Measurements from ENCODE around the gene PSMC3IP. TPM values are rescaled to one million over a fixed set of nuclear protein-coding genes. Genes with fewer than 3 reads are reported as not detected.

The PSMC3IP gene
- polyA plus RNA-seq, 3 donors: 1.2 TPM; not detected in 2

DNA sequence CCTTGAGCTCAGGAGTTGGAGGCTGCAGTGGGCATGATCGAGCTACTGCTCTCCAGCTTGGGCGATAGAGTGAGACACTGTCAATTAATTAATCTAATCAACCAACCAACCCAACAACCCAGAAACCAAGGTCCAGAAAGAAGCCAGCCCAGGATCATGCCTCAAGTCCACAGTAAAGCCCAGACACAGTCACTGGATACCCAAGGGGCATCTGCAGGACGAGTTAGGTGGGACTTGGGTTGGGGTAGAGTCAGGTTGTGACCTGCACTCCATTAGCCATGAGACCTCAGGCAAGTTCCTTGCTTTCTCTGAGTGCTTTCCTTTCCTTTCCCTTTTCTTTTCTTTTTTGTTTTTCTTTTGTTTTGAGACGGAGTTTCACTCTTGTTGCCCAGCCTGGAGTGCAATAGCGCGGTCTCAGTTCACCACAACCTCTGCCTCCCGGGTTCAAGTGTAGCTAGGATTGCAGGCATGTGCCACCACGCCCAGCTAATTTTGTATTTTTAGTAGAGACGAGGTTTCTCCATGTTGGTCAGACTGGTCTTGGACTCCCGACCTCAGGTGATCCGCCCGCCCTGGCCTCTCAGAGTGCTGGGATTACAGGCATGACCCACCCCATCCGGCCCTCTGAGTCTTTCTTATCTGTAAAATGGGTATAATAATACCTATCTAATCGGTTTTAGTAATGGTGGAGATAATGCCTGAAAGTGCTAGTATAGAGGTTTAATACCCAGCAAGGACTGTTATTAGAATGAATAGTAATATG is 28.4 kb downstream of the PSMC3IP start:
- 90% methylated on average over 2 of the region's 14 CpGs for WGBS (ENCODE audit: insufficient coverage)
- Mint-ChIP-seq H3K27me3 (ENCODE audit: low read depth in 3 of 3) (peaks cover 22 to 31% (median 26%) of the 10 kb centered on the region in 3 donors), H3K4me1 (peaks cover 25% of the 10 kb centered on the region), H3K36me3 (peaks cover 17 to 33% of the 10 kb centered on the region in 2 donors), H3K4me3 (peak overlapping the region in 1 of 2 donors; percentile 65), H3K27ac (no peak overlapping the region), H3K9me3 (peaks cover 0 to 4% (median 0%) of the 10 kb centered on the region in 7 donors)
- Histone ChIP-seq H3K27ac (ENCODE audit: low read depth in 1 of 2, low read length in 2 of 2) (no peak overlapping the region), H3K4me2 (replicated peaks; ENCODE audit: extremely low read depth, low read length, poor library complexity, severe bottlenecking) (no peak overlapping the region), H3K36me3 (replicated peaks in 1 of 2; ENCODE audit: control insufficient read depth in 1 of 2, insufficient read depth in 2 of 2, low read length in 2 of 2) (peaks cover 3 to 5% of the 10 kb centered on the region in 2 donors), H3K9me3 (replicated peaks in 1 of 2; ENCODE audit: control insufficient read depth in 1 of 2, insufficient read depth in 1 of 2, low read length in 2 of 2) (no peaks in the 10 kb centered on the region), H3K9ac (ENCODE audit: insufficient read depth, low read length, poor library complexity, severe bottlenecking) (no peak overlapping the region), H3K27me3 (ENCODE audit: control insufficient read depth in 2 of 2, insufficient read depth in 2 of 2, low read length in 2 of 2) (peaks cover 11 to 20% of the 10 kb centered on the region in 2 donors), H3K4me1 (ENCODE audit: control insufficient read depth in 1 of 2, insufficient read depth in 2 of 2, low read length in 2 of 2) (peaks cover 15 to 19% of the 10 kb centered on the region in 2 donors), H2AFZ (ENCODE audit: insufficient read depth, low read depth, low read length, poor library complexity, severe bottlenecking) (no peak overlapping the region), H3K79me2 (ENCODE audit: insufficient read depth, low read length) (peaks cover 6% of the 10 kb centered on the region), H4K20me1 (ENCODE audit: insufficient read depth, low read length) (peaks cover 27% of the 10 kb centered on the region), H3K4me3 (replicated peaks in 1 of 3; ENCODE audit: low read depth in 2 of 3, low read length in 3 of 3) (no peak overlapping the region)
- intact Hi-C loops (cut with micrococcal nuclease): no loop called here
- TF ChIP-seq, protein P1, sequence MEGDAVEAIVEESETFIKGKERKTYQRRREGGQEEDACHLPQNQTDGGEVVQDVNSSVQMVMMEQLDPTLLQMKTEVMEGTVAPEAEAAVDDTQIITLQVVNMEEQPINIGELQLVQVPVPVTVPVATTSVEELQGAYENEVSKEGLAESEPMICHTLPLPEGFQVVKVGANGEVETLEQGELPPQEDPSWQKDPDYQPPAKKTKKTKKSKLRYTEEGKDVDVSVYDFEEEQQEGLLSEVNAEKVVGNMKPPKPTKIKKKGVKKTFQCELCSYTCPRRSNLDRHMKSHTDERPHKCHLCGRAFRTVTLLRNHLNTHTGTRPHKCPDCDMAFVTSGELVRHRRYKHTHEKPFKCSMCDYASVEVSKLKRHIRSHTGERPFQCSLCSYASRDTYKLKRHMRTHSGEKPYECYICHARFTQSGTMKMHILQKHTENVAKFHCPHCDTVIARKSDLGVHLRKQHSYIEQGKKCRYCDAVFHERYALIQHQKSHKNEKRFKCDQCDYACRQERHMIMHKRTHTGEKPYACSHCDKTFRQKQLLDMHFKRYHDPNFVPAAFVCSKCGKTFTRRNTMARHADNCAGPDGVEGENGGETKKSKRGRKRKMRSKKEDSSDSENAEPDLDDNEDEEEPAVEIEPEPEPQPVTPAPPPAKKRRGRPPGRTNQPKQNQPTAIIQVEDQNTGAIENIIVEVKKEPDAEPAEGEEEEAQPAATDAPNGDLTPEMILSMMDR (IDR thresholded peaks at IDR 0.05): no peak
- DNase-seq: no peak

DNA sequence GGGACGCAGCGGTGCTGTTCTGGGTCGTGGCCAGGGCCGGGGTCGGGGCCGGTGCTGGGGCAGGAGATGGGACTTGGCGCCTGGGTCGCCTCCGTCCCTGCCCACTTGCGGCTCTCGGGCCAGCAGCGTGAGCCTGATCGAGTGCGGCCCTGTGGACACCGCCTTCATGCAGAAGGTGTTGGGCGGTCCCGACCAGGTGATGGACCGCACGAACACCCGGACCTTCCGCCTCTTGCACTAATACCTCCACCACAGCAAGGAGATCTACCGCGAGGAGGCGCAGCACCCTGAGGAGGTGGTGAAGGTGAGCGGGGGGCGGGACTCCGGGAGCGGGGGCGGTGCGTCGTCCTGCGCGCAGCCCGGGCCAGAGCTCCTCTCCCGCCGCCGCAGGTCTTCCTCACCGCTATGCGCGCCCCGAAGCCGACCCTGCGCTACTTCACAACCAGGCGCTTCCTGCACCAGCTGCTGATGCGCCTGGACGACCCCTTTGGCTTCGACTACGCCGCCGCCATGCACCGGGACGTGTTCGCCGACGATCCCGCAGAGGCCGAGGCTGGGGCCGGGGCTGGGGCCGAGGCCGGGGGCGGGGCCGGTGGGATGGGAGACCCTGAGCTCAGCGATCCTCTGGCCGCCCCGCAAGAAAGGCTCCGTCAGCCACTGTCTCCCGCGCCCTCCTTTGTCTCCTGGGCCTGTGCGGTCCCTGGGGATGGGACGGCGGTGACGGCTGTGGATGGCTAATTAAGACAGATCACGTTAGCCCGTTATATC is 29.3 kb downstream of the PSMC3IP start:
- Mint-ChIP-seq H3K4me3 (peak overlapping the region in 1 of 2 donors; percentile 69), H3K27me3 (ENCODE audit: low read depth in 3 of 3) (peaks cover 22 to 31% (median 26%) of the 10 kb centered on the region in 3 donors), H3K36me3 (peaks cover 26 to 42% of the 10 kb centered on the region in 2 donors), H3K4me1 (peaks cover 19% of the 10 kb centered on the region), H3K9me3 (peaks cover 0 to 4% (median 0%) of the 10 kb centered on the region in 7 donors), H3K27ac (no peak overlapping the region)
- TF ChIP-seq, protein P1 (IDR thresholded peaks at IDR 0.05): no peak
- no peak overlapping the region for H2AFZ ChIP-seq (ENCODE audit: insufficient read depth, low read depth, low read length, poor library complexity, severe bottlenecking)
- no peaks in the 10 kb centered on the region for H3K79me2 ChIP-seq (ENCODE audit: insufficient read depth, low read length)
- peak overlapping the region; percentile 40 for H3K4me2 ChIP-seq (replicated peaks; ENCODE audit: extremely low read depth, low read length, poor library complexity, severe bottlenecking)
- 21% methylated on average over 59 of the region's 74 CpGs for WGBS (ENCODE audit: insufficient coverage)
- peak overlapping the region; percentile 4 for H3K9ac ChIP-seq (ENCODE audit: insufficient read depth, low read length, poor library complexity, severe bottlenecking)
- intact Hi-C loops (cut with micrococcal nuclease): no loop called here
- peaks cover 11 to 20% of the 10 kb centered on the region in 2 donors for H3K27me3 ChIP-seq (ENCODE audit: control insufficient read depth in 2 of 2, insufficient read depth in 2 of 2, low read length in 2 of 2)
- H3K4me1 ChIP-seq (ENCODE audit: control insufficient read depth in 1 of 2, insufficient read depth in 2 of 2, low read length in 2 of 2): peaks cover 6 to 10% of the 10 kb centered on the region in 2 donors
- H4K20me1 ChIP-seq (ENCODE audit: insufficient read depth, low read length): peaks cover 29% of the 10 kb centered on the region
- H3K4me3 ChIP-seq (replicated peaks in 1 of 3; ENCODE audit: low read depth in 2 of 3, low read length in 3 of 3): peak overlapping the region in 1 of 3 experiments; percentile 30
- H3K27ac ChIP-seq (ENCODE audit: low read depth in 1 of 2, low read length in 2 of 2): no peak overlapping the region
- no peak for DNase-seq
- H3K36me3 ChIP-seq (replicated peaks in 1 of 2; ENCODE audit: control insufficient read depth in 1 of 2, insufficient read depth in 2 of 2, low read length in 2 of 2): peaks cover 12 to 14% of the 10 kb centered on the region in 2 donors
- no peaks in the 10 kb centered on the region for H3K9me3 ChIP-seq (replicated peaks in 1 of 2; ENCODE audit: control insufficient read depth in 1 of 2, insufficient read depth in 1 of 2, low read length in 2 of 2)

Measured in CD14-positive monocyte (primary cell).